HG02981 (cell line): Measurements from ENCODE around the gene SF3B1.
"Not testable (repeated sequence)": the region's sequence is repeated elsewhere in the genome, so short reads cannot be mapped to it uniquely, and the experiment has no call there.

Experiments
- ATAC-seq: cut with Tn5 transposase; IDR thresholded peaks from one replicate; pipeline ENCODE4 v1.9.1; 2021; ENCODE audit warnings: mild to moderate bottlenecking, moderate library complexity; ENCODE audit not compliant: unreplicated experiment

Gene SF3B1, protein sequence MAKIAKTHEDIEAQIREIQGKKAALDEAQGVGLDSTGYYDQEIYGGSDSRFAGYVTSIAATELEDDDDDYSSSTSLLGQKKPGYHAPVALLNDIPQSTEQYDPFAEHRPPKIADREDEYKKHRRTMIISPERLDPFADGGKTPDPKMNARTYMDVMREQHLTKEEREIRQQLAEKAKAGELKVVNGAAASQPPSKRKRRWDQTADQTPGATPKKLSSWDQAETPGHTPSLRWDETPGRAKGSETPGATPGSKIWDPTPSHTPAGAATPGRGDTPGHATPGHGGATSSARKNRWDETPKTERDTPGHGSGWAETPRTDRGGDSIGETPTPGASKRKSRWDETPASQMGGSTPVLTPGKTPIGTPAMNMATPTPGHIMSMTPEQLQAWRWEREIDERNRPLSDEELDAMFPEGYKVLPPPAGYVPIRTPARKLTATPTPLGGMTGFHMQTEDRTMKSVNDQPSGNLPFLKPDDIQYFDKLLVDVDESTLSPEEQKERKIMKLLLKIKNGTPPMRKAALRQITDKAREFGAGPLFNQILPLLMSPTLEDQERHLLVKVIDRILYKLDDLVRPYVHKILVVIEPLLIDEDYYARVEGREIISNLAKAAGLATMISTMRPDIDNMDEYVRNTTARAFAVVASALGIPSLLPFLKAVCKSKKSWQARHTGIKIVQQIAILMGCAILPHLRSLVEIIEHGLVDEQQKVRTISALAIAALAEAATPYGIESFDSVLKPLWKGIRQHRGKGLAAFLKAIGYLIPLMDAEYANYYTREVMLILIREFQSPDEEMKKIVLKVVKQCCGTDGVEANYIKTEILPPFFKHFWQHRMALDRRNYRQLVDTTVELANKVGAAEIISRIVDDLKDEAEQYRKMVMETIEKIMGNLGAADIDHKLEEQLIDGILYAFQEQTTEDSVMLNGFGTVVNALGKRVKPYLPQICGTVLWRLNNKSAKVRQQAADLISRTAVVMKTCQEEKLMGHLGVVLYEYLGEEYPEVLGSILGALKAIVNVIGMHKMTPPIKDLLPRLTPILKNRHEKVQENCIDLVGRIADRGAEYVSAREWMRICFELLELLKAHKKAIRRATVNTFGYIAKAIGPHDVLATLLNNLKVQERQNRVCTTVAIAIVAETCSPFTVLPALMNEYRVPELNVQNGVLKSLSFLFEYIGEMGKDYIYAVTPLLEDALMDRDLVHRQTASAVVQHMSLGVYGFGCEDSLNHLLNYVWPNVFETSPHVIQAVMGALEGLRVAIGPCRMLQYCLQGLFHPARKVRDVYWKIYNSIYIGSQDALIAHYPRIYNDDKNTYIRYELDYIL

DNA sequence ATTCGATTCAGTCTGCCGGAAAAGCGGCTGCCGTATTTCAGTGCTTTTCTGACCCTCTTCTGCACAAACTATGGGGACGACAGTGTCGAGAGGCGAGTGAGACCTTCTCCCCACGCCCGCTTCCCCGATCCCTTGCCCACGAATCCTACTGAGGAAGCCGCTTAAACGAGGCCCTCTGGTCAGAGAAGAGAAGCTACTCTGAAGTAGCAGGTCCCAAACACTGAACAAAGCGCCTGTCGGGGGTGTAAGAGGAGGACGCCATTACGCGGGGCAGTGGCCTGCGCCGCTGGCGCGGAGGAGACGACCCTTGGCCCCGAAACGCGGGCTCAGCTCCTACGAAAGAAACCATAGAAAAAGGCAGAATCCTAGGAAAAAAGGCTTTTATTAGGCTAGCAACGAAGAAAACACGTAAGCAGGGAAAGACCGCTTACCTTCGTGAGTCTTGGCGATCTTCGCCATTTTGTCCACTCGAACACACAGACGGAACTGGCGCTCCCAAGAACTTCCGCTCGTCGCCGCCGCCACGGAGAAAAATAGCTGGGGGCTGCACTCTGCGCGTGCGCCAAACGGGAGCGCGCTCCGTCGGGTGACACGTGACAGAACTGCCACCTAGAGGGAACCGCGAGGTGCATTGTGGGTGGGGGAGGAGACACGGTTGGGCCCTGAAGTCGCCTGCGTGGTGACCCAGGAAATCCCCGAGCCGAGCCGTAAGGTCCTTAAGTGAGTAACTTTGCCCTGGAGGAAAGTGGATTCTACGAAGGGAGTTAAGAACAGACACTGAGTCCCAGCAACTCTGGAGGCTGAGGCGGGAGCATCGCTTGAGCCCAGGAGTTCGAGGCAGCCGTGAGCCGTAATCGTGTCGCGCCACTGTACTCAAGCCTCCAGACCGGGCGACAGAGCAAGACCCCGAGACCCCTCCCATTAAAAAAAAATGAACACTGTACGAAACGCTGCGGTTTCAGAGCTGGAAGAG, at the start of gene SF3B1:
SF3B1 (minus strand) TSS at position 488 of the 973 bp plus-strand sequence; CDS start at position 459, 29 bp downstream.
- peak; percentile 97 for ATAC-seq

DNA sequence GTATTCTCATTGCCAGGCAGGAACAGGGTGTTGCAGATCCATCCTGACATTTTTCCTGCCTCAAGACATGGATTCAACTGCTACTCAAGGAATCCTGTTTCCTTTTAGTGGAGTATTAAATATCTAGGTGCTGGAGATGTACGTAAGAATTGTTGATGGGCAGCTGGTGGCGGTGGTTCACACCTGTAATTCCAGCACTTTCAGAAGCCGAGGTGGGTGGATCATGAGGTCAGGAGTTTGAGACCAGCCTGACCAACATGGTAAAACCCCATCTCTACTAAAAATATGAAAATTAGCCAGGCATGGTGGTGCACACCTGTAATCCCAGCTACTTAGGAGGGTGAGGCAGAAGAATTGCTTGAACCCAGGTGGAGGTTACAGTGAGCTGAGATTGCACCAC, 49.4 kb upstream of the SF3B1 start:
- not testable (repeated sequence) for ATAC-seq

DNA sequence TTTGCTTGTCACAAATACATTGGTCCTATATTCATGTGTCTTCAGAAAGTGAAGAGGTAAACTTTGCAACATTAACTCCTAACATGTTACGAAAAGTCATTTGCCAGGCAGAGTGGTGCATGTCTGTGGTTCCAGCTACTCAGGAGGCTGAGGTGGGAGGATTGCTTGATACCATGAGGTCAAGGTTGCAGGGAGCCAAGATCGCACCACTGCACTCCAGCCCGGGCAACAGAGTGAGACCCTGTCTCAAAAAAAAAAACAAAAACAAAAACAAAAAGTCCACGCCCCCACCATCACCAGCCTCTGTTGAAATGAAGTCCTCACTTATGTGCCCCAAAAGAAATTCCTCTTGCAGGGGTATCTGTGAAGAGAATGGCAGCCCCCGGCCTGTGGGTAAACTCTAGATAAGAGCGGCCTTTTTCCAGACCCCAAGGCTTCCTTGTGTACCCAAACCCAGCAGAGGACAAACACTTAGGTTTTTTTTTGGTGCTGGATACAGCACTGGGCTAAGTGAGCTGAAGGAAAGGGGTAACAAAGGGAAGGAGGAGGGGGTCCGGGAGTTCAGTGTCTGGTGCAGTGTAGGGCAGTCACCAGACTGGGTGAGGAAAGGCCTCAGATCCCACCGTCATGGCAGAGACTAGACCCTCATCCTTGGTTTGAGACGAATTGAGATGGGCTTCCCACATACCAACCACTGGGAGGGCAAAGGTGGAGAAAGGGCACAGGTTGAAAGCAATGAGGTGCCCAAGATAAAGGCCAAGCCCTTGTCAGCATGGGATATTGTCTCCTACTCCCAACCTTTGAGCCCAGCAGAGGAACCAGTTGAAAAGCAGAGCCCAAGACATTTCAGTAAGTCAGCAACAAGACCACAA, 45.6 kb upstream of the SF3B1 start:
- no peak for ATAC-seq

DNA sequence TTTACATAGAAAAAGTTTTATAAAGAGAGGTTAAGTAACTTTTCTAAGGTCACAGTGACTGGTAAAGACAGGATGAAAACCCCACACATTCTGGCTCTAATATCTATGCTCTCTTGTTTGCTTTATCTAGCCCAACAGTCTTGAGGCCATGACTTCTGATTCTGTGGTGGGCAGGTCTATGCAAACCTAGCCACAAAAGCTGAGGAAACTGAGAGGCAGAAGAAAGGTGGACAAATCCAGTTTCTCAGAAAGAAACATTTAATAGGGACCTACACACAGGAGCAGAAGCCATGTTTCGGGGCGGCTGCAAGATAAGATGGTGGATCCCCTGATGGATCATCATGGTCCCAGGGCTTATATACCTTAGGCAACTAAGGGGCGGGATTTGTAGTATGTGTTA, 43.0 kb upstream of the SF3B1 start:
- no peak for ATAC-seq

DNA sequence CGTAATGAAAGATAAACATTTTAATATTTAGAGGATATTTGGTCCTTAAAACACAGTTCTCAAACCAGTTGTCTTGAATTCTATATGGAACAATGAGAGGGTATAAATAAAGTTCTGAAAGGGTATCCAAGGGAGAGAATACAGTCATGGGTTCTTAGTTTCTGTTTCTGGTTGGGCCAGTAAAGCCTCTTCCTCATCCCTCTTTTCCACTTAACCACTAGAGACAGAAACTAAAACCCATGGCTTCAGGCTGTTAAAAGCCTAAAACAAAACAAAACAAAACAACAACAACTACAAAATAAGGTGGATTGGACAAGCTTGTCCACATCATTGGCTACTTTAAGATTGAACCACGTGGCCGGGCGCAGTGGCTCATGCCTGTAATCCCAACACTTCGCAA, 37.3 kb upstream of the SF3B1 start:
- ATAC-seq = no peak

DNA sequence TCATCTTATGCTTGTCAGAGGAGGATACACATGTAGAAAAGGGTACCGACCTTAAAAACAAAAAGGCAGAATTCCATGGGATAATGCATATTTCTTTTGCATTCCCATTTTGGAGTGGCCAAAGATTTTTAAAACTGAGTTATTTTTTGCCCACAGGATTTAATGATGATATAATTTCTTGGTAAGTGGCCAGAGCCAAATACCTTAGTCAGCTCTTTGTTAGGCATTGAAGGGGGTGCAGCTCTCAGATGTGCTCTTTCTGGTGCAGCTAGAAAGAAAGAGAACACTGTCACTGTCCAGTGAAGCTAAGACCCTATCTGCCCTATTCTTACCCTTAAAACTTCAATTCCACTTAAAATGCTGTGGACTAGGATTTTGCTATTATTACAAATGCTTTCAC, 29.3 kb upstream of the SF3B1 start:
- no peak for ATAC-seq

DNA sequence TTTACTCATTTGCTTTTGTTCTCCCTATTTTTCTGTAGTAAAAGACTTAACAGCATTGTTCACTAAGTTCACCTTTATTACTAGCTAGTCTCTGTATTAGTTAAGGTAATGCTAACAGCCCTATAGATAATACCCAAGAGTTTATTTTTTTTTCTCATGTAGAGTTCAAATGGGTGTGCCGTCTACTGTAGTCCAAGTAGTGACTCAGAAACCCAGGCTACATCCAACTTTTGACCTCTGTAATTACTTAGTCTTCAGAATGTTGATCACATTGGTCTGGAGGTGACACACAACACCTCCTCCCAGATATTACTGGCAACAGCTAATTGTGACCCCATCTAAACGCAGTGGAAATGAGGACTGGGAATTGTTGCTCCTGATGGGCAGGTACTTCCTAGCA, 26.2 kb upstream of the SF3B1 start:
- no peak for ATAC-seq

DNA sequence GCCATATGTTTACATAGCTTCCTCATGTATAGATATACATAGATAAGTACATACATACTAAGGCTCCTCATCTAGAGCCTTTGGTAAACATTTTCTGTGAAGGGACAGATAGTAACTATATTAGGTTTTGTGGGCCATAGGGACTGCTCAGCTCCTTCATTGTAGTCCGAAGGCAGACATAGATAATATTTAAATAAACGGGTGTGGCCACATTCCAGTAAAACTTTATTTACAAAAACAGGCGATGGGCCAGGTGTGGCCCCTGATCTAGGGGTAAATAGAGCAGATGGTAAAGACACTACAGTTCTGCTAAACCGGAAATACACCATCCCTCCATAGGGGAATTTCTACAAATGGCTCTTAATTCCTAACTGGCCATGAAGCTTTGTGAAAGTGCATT, 25.8 kb upstream of the SF3B1 start:
- no peak for ATAC-seq

DNA sequence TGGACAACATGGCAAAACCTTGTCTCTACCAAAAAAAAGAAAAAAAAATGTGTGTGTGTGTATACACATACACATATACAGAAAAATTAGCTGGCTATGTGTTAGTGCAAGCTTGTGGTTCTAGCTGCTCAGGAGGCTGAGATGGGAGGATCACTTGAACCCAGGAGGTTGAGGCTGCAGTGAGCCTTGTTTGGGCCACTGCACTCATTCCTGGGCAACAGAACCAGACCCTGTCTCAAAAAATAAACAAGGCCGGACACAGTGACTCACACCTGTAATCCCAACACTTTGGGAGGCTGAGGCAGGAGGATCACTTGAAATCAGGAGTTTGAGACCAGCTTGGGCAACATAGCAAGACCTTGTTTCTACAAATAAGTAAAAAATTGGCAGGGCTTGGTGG, 20.6 kb upstream of the SF3B1 start:
- no peak for ATAC-seq

DNA sequence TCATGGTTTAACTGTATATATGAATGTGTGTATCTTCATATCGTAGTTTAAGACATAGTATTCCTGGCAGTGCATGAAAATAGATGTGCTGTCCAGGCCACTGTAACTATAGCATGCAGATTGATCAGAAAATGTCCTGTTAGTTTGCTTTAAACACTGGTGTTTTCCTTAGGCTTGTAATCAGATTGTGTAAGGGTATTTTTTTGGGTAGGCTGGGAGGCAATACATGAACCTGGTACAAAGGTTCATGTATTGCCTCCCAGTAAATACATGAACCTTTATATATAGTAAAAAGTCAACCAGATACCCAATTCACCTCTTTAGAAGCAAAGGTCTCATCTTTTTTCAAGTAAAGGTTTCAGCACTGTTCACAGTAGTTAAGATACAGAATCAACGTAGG, 20.1 kb upstream of the SF3B1 start:
- no peak for ATAC-seq

DNA sequence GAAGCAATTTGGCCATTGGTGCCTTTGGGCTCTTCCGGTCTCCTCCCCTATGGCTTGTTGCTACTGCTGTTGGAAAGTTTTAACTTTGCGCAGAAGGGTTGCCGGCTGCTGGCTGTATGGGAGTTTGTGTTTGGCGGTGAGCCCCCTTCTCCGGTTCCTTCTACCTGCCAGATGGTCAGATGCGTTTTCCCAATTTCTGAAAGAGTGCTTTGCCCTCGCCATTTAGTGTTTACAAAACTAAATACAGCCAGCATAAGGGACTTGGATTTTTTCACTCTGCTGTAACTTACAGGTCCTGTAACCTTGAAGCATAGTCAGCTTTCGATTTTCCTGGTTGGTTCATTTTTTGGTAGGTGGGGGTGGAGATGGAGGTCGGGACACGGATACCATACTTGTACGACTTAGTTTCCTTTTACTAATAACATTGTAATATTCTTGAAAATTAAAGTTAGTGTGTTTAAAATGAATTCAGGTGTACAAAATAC, 19.1 kb upstream of the SF3B1 start:
- peak; percentile 25 for ATAC-seq

DNA sequence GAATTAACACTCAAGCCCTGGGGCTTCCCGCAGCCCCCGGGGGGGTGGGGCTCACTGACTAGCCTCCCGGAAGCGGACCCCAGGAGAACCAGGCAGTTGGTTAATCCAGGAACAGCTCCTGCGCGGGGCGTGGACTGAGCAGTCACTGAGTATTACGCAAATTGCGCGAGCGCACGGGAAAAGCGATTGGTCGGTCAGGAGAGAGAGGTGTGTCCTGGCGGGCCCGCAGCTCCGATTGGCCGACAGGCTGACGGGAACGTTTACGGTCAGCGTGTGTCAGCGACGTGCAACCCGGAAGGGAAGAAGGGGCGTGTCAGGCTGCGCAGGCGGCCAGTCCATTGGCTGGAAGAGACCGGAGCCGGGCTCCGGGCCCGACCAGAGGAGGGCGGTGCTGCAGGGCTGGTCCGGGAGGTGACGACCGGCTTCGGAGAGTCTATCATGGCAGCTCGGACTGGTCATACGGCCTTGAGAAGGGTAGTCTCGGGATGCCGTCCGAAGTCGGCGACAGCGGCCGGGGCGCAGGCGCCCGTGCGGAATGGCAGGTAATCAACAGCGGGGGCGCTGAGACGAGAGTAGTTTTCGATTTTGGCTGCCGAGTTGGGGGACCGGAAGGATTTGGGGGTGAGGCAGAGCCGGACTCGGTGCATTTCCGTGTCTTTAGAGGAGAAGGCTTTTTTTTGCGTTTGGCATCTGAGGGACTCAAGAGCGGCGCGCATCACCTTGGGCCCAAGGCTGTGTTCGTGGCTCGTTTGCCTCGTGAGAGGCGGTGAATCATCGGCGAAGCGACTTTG, 18.5 kb upstream of the SF3B1 start, which contains the start of gene COQ10B:
COQ10B (plus strand) TSS at position 430 of the 791 bp plus-strand sequence; CDS start at position 439, 9 bp downstream.
- peak; percentile 92 for ATAC-seq

DNA sequence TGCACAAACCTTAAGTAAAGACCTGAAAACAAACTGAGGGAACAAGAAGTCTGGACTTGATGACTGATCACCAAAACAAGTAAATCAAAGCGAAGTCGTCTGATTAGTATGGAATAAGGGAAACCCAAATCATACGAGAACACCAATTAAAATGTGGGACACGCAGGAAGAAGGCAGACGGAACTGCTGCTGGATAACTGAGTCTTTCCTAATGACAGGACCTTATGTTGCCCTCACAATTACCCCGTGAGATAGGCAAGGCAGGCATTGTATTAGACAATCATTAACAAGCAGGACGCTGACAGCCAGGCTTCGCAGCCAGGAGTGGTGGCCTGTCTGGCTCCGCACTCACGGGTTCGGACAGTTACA, 17.9 kb upstream of the SF3B1 start:
- no peak for ATAC-seq

DNA sequence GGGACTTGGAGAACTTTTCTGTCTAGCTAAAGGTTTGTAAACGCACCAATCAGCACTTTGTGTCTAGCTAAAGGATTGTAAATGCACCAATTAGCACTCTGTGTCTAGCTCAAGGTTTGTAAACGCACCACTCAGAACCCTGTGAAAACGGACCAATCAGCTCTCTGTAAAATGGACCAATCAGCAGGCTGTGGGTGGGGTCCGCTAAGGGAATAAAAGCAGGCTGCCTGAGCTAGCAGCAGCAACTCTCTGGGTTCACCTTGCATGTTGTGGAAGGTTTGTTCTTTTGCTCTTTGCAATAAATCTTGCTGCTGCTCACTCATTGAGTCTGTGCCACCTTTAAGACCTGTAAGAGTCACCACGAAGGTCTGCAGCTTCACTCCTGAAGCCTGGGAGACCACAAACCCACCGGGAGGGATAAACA, 16.1 kb upstream of the SF3B1 start:
- not testable (repeated sequence) for ATAC-seq

DNA sequence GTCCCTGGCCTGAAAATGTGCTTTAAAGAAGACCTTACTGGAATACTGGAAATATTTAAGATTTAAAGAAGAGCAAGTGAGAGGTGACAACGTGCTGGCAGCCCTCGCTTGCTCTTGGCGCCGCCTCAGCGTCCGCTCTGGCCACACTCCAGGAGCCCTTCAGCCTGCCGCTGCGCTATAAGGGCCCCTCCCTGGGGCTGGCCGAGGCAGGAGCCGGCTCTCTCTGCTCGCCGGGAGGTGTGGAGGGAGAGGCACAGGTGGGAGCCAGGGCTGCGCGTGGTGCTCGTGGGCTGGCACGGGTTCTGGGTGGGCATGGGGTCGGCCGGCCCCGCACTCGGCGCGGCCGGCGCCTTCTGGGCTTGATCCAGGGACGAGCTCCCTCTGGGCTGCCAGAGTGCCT, 15.6 kb upstream of the SF3B1 start:
- ATAC-seq = no peak

DNA sequence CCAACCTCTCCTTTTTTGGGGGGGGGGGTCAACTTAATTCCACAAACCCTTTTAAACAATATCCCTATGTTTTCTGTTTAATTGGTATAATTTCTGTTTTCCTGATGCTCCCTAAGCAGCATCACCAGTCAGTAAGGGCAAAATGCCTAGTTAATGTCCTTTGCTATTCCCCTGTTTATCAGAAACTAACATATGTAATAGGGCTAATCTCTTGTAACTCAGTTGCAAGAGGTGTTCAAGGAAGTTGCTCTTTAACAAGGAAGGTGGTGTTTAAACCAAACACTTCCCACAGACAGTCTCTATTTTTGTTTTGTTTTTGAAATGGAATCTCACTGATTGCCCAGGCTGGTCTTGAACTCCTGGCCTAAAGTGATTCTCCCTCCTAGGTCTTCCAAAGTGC, 12.0 kb upstream of the SF3B1 start:
- no peak for ATAC-seq

DNA sequence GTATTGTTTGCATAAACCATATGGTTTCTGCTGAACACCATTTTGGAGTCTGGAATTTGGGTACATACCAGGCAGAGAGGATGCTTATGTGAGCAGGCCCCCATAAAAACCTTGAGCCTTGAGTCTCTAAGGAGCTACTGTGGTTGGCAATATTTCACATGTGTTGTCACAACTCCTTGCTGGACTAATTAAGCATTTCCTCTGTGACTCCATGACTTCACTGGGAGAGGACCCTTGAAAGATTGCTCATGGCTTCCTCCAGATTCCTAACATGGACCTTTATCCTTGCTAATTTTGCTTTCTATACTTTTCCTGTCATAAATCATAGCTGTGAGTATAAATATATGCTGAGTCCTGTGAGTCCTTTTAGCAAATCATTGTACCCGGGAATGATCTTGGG, 10.9 kb upstream of the SF3B1 start:
- no peak for ATAC-seq

DNA sequence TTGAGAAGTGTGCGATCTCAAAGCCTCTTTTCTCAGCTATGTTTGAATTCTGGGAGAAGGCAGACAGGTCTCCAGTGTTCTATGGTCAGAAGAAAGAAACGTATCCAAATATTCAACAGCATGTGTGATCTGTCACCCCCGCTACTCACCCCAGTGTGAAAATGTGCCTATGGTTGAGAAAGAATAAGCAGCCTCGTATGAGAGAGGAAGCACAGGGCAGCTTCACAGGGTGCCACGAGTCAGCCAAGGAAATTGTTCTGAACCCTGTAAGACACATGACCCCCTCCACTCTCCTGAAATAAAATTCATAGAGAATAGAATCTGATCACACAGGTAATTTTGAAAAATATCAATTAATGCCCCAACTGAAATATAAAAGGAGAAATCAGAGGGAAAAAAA, 8.0 kb upstream of the SF3B1 start:
- ATAC-seq = no peak
